Erythroblast (primary cell): ENCODE results near the gene TTC9C.
"Not testable (repeated sequence)": the region's sequence is repeated elsewhere in the genome, so short reads cannot be mapped to it uniquely, and the experiment has no call there.

Source experiments
- DNase-seq, 2 experiments: peaks; one replicate each; lab custom pipeline; 2025; lab: John Stamatoyannopoulos, UW
- GATA1 ChIP-seq: IDR thresholded peaks from 2 replicates; pipeline ENCODE4 v1.6.1; 2011; ENCODE audit warnings: low read depth, mild to moderate bottlenecking, control low read depth, low read length, moderate library complexity
- POLR2A ChIP-seq: IDR thresholded peaks from 2 replicates; pipeline ENCODE4 v1.6.1; 2011; ENCODE audit warnings: mild to moderate bottlenecking, low read length

TTC9C gene

GRCh38 chr11:62728171-62728988 lies at the start of gene TTC9C:
TTC9C (plus strand) TSS chr11:62728486; CDS start chr11:62728849, 363 bp downstream.
- DNase-seq = peak; percentile 88 to 91
- TF ChIP-seq GATA1 = no peak
- peak; percentile 67 for TF ChIP-seq POLR2A

- peak; percentile 89 to 90 for DNase-seq
- TF ChIP-seq POLR2A (peak; percentile 88), GATA1 (no peak)
These were observed 49.3 kb upstream of the TTC9C start, which contains the start of gene UBXN1 for GRCh38 chr11:62678770-62679696. UBXN1 (minus strand) TSS chr11:62679073; CDS start chr11:62678923, 150 bp downstream.

GRCh38 chr11:62680825-62681240 lies 47.5 kb upstream of the TTC9C start:
- peak; percentile 68 to 74 for DNase-seq

GRCh38 chr11:62682518-62682917 lies 45.8 kb upstream of the TTC9C start:
- TF ChIP-seq POLR2A (no peak), GATA1 (no peak)
- no peak for DNase-seq

More at GRCh38 chr11:62680825-62681240, 47.5 kb upstream of the TTC9C start:
- TF ChIP-seq GATA1 (no peak), POLR2A (no peak)

GRCh38 chr11:62687508-62688396 lies 40.5 kb upstream of the TTC9C start:
- TF ChIP-seq GATA1 = no peak
- no peak for TF ChIP-seq POLR2A
- no peak for DNase-seq

GRCh38 chr11:62688491-62688890 lies 39.8 kb upstream of the TTC9C start:
- no peak for DNase-seq
- TF ChIP-seq GATA1 = no peak
- TF ChIP-seq POLR2A = no peak

- TF ChIP-seq GATA1 (no peak), POLR2A (no peak)
These were observed 38.7 kb upstream of the TTC9C start, which contains the start of gene LRRN4CL for GRCh38 chr11:62689421-62690183. LRRN4CL (minus strand) TSS chr11:62689530; CDS start chr11:62688508, 1,022 bp downstream.

GRCh38 chr11:62693624-62694023 lies 34.7 kb upstream of the TTC9C start:
- not testable (repeated sequence) for DNase-seq

More at GRCh38 chr11:62689421-62690183, 38.7 kb upstream of the TTC9C start, which contains the start of gene LRRN4CL:
- peak in 1 of 2 experiments; percentile 52 for DNase-seq

GRCh38 chr11:62694455-62695167 lies 33.7 kb upstream of the TTC9C start:
- TF ChIP-seq POLR2A = no peak
- TF ChIP-seq GATA1 = no peak

GRCh38 chr11:62702246-62702645 lies 26.0 kb upstream of the TTC9C start:
- DNase-seq = no peak
- TF ChIP-seq GATA1 (no peak), POLR2A (no peak)

More at GRCh38 chr11:62694455-62695167, 33.7 kb upstream of the TTC9C start:
- DNase-seq = peak; percentile 85 to 93

- DNase-seq = not testable (repeated sequence)
These were observed 24.4 kb upstream of the TTC9C start for GRCh38 chr11:62703921-62704320.

GRCh38 chr11:62705413-62705812 lies 22.9 kb upstream of the TTC9C start:
- TF ChIP-seq GATA1 (no peak), POLR2A (no peak)
- DNase-seq = peak; percentile 64 to 71
